Ishikawa (cell line): Measurements from ENCODE around the gene NUP205.

Source experiments
- CEBPB ChIP-seq: IDR thresholded peaks from 2 replicates; pipeline ENCODE4 v1.6.1; 2012
- EP300 ChIP-seq: IDR thresholded peaks from 2 replicates; pipeline ENCODE4 v1.6.1; 2012; ENCODE audit warnings: borderline replicate concordance
- RAD21 ChIP-seq: IDR thresholded peaks from 2 replicates; pipeline ENCODE4 v1.6.1; 2012; ENCODE audit warnings: low read depth
- TAF1 ChIP-seq: IDR thresholded peaks from 2 replicates; pipeline ENCODE4 v1.6.1; 2012; ENCODE audit warnings: low read depth, mild to moderate bottlenecking
- ZBTB7A ChIP-seq: IDR thresholded peaks from 2 replicates; pipeline ENCODE4 v1.6.1; 2012; ENCODE audit warnings: low read depth
- TF ChIP-seq, protein P1 (sequence below): IDR thresholded peaks from 2 replicates; pipeline ENCODE4 v1.6.1; 2012
- TF ChIP-seq, protein P2 (sequence below): IDR thresholded peaks from 2 replicates; pipeline ENCODE4 v1.6.1; 2012; ENCODE audit warnings: low read depth, mild to moderate bottlenecking

GRCh38 chr7:135684136-135684535 lies 126.4 kb downstream of the NUP205 start:
- TF ChIP-seq, protein P1, sequence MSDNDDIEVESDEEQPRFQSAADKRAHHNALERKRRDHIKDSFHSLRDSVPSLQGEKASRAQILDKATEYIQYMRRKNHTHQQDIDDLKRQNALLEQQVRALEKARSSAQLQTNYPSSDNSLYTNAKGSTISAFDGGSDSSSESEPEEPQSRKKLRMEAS, result no peak
- TF ChIP-seq TAF1, result no peak
- no peak for TF ChIP-seq CEBPB
- no peak for TF ChIP-seq RAD21
- TF ChIP-seq EP300, result no peak
- TF ChIP-seq, protein P2, sequence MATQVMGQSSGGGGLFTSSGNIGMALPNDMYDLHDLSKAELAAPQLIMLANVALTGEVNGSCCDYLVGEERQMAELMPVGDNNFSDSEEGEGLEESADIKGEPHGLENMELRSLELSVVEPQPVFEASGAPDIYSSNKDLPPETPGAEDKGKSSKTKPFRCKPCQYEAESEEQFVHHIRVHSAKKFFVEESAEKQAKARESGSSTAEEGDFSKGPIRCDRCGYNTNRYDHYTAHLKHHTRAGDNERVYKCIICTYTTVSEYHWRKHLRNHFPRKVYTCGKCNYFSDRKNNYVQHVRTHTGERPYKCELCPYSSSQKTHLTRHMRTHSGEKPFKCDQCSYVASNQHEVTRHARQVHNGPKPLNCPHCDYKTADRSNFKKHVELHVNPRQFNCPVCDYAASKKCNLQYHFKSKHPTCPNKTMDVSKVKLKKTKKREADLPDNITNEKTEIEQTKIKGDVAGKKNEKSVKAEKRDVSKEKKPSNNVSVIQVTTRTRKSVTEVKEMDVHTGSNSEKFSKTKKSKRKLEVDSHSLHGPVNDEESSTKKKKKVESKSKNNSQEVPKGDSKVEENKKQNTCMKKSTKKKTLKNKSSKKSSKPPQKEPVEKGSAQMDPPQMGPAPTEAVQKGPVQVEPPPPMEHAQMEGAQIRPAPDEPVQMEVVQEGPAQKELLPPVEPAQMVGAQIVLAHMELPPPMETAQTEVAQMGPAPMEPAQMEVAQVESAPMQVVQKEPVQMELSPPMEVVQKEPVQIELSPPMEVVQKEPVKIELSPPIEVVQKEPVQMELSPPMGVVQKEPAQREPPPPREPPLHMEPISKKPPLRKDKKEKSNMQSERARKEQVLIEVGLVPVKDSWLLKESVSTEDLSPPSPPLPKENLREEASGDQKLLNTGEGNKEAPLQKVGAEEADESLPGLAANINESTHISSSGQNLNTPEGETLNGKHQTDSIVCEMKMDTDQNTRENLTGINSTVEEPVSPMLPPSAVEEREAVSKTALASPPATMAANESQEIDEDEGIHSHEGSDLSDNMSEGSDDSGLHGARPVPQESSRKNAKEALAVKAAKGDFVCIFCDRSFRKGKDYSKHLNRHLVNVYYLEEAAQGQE, result no peak
- no peak for TF ChIP-seq ZBTB7A
